Keratinocyte (primary cell): ENCODE measurements around the gene B3GNT3. TPM values are rescaled to one million over a fixed set of nuclear protein-coding genes. Genes with fewer than 3 reads are reported as not detected.
A peak's percentile ranks its signal among the peaks of the same experiment; 100 is the strongest.

Source experiments
- DNase-seq: peaks from one replicate; pipeline ENCODE4 v3.0.0-alpha.2; 2011; ENCODE audit warnings: low read depth, missing footprints, low spot score
- FAIRE-seq: peaks from 2 replicates; lab custom pipeline; 2011; peaks lifted over from hg19 to GRCh38; lab: Jason Lieb, UNC
- H2AFZ ChIP-seq: 2 replicates; pipeline ENCODE4 v1.6.0; 2012; ENCODE audit warnings: low read length, control low read depth, inconsistent platforms; ENCODE audit not compliant: control insufficient read depth
- H3K27ac ChIP-seq: 2 replicates; pipeline ENCODE4 v1.5.1; 2011; ENCODE audit warnings: low read length; ENCODE audit not compliant: control insufficient read depth, insufficient read depth
- H3K27me3 ChIP-seq: 3 replicates; pipeline ENCODE4 v1.6.0; 2011; ENCODE audit warnings: low read length; ENCODE audit not compliant: control insufficient read depth, insufficient read depth; ENCODE audit errors: extremely low read depth
- H3K36me3 ChIP-seq, 2 experiments: 2 replicates in 1 of 2; 3 replicates in 1 of 2; pipeline ENCODE4 v1.5.1; 2011; ENCODE audit warnings: low read length in 2 of 2, mild to moderate bottlenecking in 1 of 2; ENCODE audit not compliant: control insufficient read depth in 2 of 2, insufficient read depth in 2 of 2; ENCODE audit errors: extremely low read depth in 1 of 2
- H3K4me1 ChIP-seq: 3 replicates; pipeline ENCODE4 v1.5.1; 2011; ENCODE audit warnings: low read length; ENCODE audit not compliant: control insufficient read depth, insufficient read depth; ENCODE audit errors: extremely low read depth
- H3K4me2 ChIP-seq: 3 replicates; pipeline ENCODE4 v1.6.0; 2011; ENCODE audit warnings: low read depth, low read length; ENCODE audit not compliant: control insufficient read depth, insufficient read depth; ENCODE audit errors: extremely low read depth
- H3K4me3 ChIP-seq, 3 experiments: fragments of 200-600 bp in 1 of 3; sonication (generic) in 1 of 3; 2 replicates in 2 of 3; 3 replicates in 1 of 3; pipeline ENCODE4 v1.5.1; 2011 to 2016; ENCODE audit warnings: low read length in 3 of 3, mild to moderate bottlenecking in 3 of 3, control low read depth in 2 of 3, inconsistent platforms in 1 of 3, low read depth in 1 of 3, mixed read lengths in 1 of 3, mixed run types in 1 of 3, moderate library complexity in 1 of 3; ENCODE audit not compliant: control insufficient read depth in 2 of 3, insufficient read depth in 2 of 3; ENCODE audit errors: extremely low read depth in 1 of 3
- H3K79me2 ChIP-seq: 2 replicates; pipeline ENCODE4 v1.6.0; 2012; ENCODE audit warnings: low read length; ENCODE audit not compliant: control insufficient read depth, insufficient read depth
- H3K9ac ChIP-seq: 3 replicates; pipeline ENCODE4 v1.6.0; 2011; ENCODE audit warnings: low read length; ENCODE audit not compliant: control insufficient read depth, insufficient read depth; ENCODE audit errors: extremely low read depth
- H3K9me1 ChIP-seq: 3 replicates; pipeline ENCODE4 v1.6.0; 2011; ENCODE audit warnings: low read length; ENCODE audit not compliant: control insufficient read depth, insufficient read depth; ENCODE audit errors: extremely low read depth
- H3K9me3 ChIP-seq: 2 replicates; pipeline ENCODE4 v1.5.1; 2012; ENCODE audit warnings: low read depth, low read length; ENCODE audit not compliant: control insufficient read depth
- H4K20me1 ChIP-seq: 3 replicates; pipeline ENCODE4 v1.6.0; 2011; ENCODE audit warnings: low read length; ENCODE audit not compliant: control insufficient read depth, insufficient read depth; ENCODE audit errors: extremely low read depth
- EZH2 ChIP-seq: IDR thresholded peaks from one replicate; pipeline ENCODE4 v1.6.1; 2012; ENCODE audit warnings: inconsistent platforms, mild to moderate bottlenecking, low read length, moderate library complexity
- dilution Hi-C: fragments of 300-500 bp; cut with MboI; formaldehyde crosslinking; loops from one replicate; pipeline ENCODE4 v1.7.0; 2020; ENCODE audit warnings: low sequenced_read_pairs; ENCODE audit not compliant: extremely low pct_ligation_motif_present
- polyA plus RNA-seq, 5 experiments: library from polyadenylated mRNA; depleted of rRNA in 3 of 5; stranded (reverse) in 3 of 5; stranded (forward) in 1 of 5; unstranded in 1 of 5; fragments of >200 nt; gene quantifications; 1 replicate in 1 of 5; 2 replicates in 3 of 5; 3 replicates in 1 of 5; pipeline versions ENCODE4 v1.2.1 to v1.2.3, GENCODE V29; 2011 to 2012; ENCODE audit warnings: missing spikeins in 2 of 5, low read depth in 1 of 5, low replicate concordance in 1 of 5
- TF ChIP-seq, protein P1 (sequence below), 3 experiments: IDR thresholded peaks in 1 of 3; conservative IDR thresholded peaks in 1 of 3; optimal IDR thresholded peaks in 1 of 3; 2 replicates in 2 of 3; 3 replicates in 1 of 3; pipeline versions ENCODE3 to v1.5.1; 2011; ENCODE audit warnings: low read length in 3 of 3, mild to moderate bottlenecking in 3 of 3, moderate library complexity in 2 of 3, control low read depth in 1 of 3, inconsistent platforms in 1 of 3; ENCODE audit not compliant: insufficient read depth in 2 of 3; ENCODE audit errors: extremely low read depth in 1 of 3

The B3GNT3 gene
- polyA plus RNA-seq, 1 donor (not counting 4 experiments of a cell fraction or from before 2014, with no cell fraction given): 4.4 TPM

DNA sequence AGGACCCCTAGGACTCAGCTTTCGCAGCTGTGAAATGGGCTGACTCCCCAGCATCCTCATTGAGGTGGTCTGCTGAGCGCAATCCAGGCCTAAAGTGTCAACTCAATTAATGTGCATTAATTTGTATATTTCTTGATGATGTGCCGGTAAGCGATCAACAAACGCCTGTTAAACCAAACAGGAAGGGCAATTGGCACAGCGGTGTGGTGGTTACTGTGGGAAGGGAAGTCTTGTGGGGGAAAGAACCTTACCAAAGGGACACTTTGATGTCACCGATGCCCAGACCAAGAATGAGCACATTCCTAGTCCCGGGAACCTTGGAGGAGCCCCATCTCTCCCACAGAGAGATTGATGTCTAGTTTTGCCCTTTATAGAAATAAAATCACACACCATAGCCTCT lies 51.2 kb downstream of the B3GNT3 start:
- dilution Hi-C loops: no loop called here
- FAIRE-seq (no peak), DNase-seq (no peak)
- H3K36me3 ChIP-seq: no peaks in the 10 kb centered on the region
- H2AFZ ChIP-seq: no peak overlapping the region
- no peak for TF ChIP-seq EZH2
- TF ChIP-seq, protein P1, sequence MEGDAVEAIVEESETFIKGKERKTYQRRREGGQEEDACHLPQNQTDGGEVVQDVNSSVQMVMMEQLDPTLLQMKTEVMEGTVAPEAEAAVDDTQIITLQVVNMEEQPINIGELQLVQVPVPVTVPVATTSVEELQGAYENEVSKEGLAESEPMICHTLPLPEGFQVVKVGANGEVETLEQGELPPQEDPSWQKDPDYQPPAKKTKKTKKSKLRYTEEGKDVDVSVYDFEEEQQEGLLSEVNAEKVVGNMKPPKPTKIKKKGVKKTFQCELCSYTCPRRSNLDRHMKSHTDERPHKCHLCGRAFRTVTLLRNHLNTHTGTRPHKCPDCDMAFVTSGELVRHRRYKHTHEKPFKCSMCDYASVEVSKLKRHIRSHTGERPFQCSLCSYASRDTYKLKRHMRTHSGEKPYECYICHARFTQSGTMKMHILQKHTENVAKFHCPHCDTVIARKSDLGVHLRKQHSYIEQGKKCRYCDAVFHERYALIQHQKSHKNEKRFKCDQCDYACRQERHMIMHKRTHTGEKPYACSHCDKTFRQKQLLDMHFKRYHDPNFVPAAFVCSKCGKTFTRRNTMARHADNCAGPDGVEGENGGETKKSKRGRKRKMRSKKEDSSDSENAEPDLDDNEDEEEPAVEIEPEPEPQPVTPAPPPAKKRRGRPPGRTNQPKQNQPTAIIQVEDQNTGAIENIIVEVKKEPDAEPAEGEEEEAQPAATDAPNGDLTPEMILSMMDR (optimal IDR thresholded peaks at IDR 0.05 in 1 of 3, IDR thresholded peaks at IDR 0.05 in 1 of 3, conservative IDR thresholded peaks at IDR 0.05 in 1 of 3; ENCODE audit: extremely low read depth in 1 of 3, insufficient read depth in 2 of 3, low read length in 3 of 3): no peak
- H3K9me1 ChIP-seq: peaks cover 3% of the 10 kb centered on the region
- H4K20me1 ChIP-seq: no peaks in the 10 kb centered on the region
- no peak overlapping the region for H3K4me3 ChIP-seq
- no peaks in the 10 kb centered on the region for H3K79me2 ChIP-seq
- H3K4me2 ChIP-seq: no peak overlapping the region
- no peak overlapping the region for H3K9ac ChIP-seq
- H3K4me1 ChIP-seq: peaks cover 22% of the 10 kb centered on the region
- no peaks in the 10 kb centered on the region for H3K27me3 ChIP-seq
- no peaks in the 10 kb centered on the region for H3K9me3 ChIP-seq
- no peak overlapping the region for H3K27ac ChIP-seq

DNA sequence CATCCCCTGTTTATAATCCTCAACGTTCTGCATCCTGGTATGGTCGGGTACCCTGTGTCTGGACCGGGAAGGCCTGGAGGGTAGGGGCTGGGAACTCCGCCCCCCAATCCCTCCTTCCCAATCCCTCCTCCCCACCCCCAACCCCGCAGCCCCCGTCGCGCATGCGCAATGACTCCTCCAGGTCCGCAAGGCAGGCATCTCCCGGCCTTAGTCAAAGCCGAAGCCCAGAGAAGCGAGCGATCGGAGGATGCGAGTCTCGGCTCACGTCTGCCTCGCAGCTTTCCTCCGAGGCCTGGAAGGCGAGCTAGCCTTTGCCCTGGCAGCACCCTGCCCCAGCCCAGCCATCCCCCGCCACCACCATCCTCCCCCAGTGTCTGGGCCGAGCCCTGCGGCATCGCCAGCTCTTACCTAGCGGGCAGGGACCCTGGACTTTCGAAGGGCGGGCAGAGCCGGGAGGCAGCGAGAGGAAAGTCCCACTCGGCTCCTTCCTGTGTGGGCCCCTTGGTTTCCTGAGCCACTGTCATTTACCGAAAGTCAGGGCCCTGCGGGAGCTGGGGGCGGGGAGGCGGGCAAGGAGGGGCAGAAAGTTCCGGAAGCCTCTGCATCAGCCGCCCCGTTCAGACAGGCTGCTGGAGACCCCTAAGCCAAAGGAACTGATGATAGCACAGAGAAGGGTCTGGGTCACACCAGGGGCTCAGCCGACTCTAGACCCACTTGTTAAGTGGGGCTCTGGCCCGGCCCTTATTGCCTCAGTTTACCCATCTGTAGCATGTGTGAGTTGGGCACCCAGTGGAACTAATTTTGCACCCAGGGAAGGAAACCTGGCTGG lies 52.8 kb downstream of the B3GNT3 start, which contains the start of gene JAK3:
JAK3 (minus strand) TSS at position 445 of the 829 bp plus-strand sequence. CDS start 3,565 bp downstream, outside the sequence.
- dilution Hi-C loops: no loop called here
- TF ChIP-seq, protein P1 (optimal IDR thresholded peaks at IDR 0.05 in 1 of 3, IDR thresholded peaks at IDR 0.05 in 1 of 3, conservative IDR thresholded peaks at IDR 0.05 in 1 of 3; ENCODE audit: extremely low read depth in 1 of 3, insufficient read depth in 2 of 3, low read length in 3 of 3): no peak
- TF ChIP-seq EZH2: no peak
- peaks cover 17% of the 10 kb centered on the region for H3K4me1 ChIP-seq
- DNase-seq (no peak), FAIRE-seq (no peak)
- no peaks in the 10 kb centered on the region for H3K27me3 ChIP-seq
- peak within 1 kb of the TSS; percentile 22 for H3K4me2 ChIP-seq
- no peaks in the 10 kb centered on the region for H3K9me3 ChIP-seq
- peaks cover 3% of the 10 kb centered on the region for H3K9me1 ChIP-seq
- H3K79me2 ChIP-seq: no peaks in the 10 kb centered on the region
- H3K9ac ChIP-seq: peak within 1 kb of the TSS; percentile 22
- H3K4me3 ChIP-seq: no peak within 1 kb of the TSS
- peak within 1 kb of the TSS; percentile 96 for H2AFZ ChIP-seq
- H3K27ac ChIP-seq: no peak within 1 kb of the TSS
- H3K36me3 ChIP-seq: no peaks in the 10 kb centered on the region
- H4K20me1 ChIP-seq: no peaks in the 10 kb centered on the region
